Vagina (tissue), 2 donors: ENCODE results near the gene MRGPRD. TPM values are rescaled to one million over a fixed set of nuclear protein-coding genes. Genes with fewer than 3 reads are reported as not detected.

Experiments used
- DNase-seq, 2 donors: peaks; one replicate each; pipeline ENCODE4 v3.0.0-alpha.2; 2017; ENCODE audit errors: extremely low spot score in 2 of 2
- H3K27ac ChIP-seq: fragments of 200-600 bp; sonication (generic); one replicate; pipeline ENCODE4 v1.5.1; 2019
- H3K27me3 ChIP-seq: fragments of 200-600 bp; sonication (generic); one replicate; pipeline ENCODE4 v1.5.1; 2019
- H3K36me3 ChIP-seq, 2 donors: fragments of 200-600 bp; sonication (generic); one replicate each; pipeline ENCODE4 v1.5.1; 2017 to 2019
- H3K4me1 ChIP-seq: fragments of 200-600 bp; sonication (generic); one replicate; pipeline ENCODE4 v1.5.1; 2019
- H3K4me3 ChIP-seq, 2 donors: fragments of 200-600 bp; sonication (generic); 1 replicate in 1 of 2; 2 replicates in 1 of 2; pipeline ENCODE4 v1.5.1; 2016 to 2019
- H3K9me3 ChIP-seq: fragments of 200-600 bp; sonication (generic); one replicate; pipeline ENCODE4 v1.5.1; 2019
- CTCF ChIP-seq, 3 experiments: fragments of 450-650 bp in 2 of 3; fragments of 200-600 bp in 1 of 3; sonication (generic) in 1 of 3; IDR thresholded peaks; one replicate each; pipeline ENCODE4 v1.5.1; 2017 to 2019; ENCODE audit warnings: antibody characterized with exemption in 3 of 3, mild to moderate bottlenecking in 2 of 3, moderate library complexity in 2 of 3
- POLR2A ChIP-seq, 2 donors: fragments of 450-650 bp; IDR thresholded peaks; one replicate each; pipeline ENCODE4 v1.6.1; 2017; ENCODE audit warnings: antibody characterized with exemption in 2 of 2, mild to moderate bottlenecking in 2 of 2, moderate library complexity in 2 of 2
- POLR2AphosphoS5 ChIP-seq, 2 donors: sonication (generic); formaldehyde crosslinking; IDR thresholded peaks; one replicate each; pipeline ENCODE4 v1.9.0; 2017; ENCODE audit warnings: antibody characterized with exemption in 2 of 2, mild to moderate bottlenecking in 2 of 2, low read depth in 1 of 2; ENCODE audit not compliant: insufficient read depth in 1 of 2
- intact Hi-C: fragments of 100-400 bp; cut with DNase I; formaldehyde crosslinking; loops from one replicate; pipeline ENCODE4 v1.15.1; 2023
- total RNA-seq: library from RNA; depleted of rRNA; stranded (reverse); fragments of >200 nt; gene quantifications from one replicate; pipeline ENCODE4 v1.2.3, GENCODE V29; 2016

The MRGPRD gene
- total RNA-seq, 1 donor from 2014 or later = not detected

- Histone ChIP-seq H3K36me3 (no peaks in the 10 kb centered on the region), H3K9me3 (no peaks in the 10 kb centered on the region), H3K4me3 (no peak overlapping the region), H3K27me3 (no peaks in the 10 kb centered on the region), H3K27ac (no peak overlapping the region), H3K4me1 (no peaks in the 10 kb centered on the region)
- TF ChIP-seq POLR2A (IDR thresholded peaks at IDR 0.05) (no peak), CTCF (IDR thresholded peaks at IDR 0.05) (no peak), POLR2AphosphoS5 (IDR thresholded peaks at IDR 0.05; ENCODE audit: insufficient read depth in 1 of 2, low read depth in 1 of 2) (no peak)
- DNase-seq = no peak
- intact Hi-C loops = no loop called here
Measured at GRCh38 chr11:68968306-68969250, 12.2 kb downstream of the MRGPRD start.

- Histone ChIP-seq H3K36me3 (no peaks in the 10 kb centered on the region), H3K9me3 (no peaks in the 10 kb centered on the region), H3K27ac (no peak overlapping the region), H3K4me1 (no peaks in the 10 kb centered on the region), H3K4me3 (no peak overlapping the region), H3K27me3 (no peaks in the 10 kb centered on the region)
- TF ChIP-seq POLR2AphosphoS5 (IDR thresholded peaks at IDR 0.05; ENCODE audit: insufficient read depth in 1 of 2, low read depth in 1 of 2) (no peak), POLR2A (IDR thresholded peaks at IDR 0.05) (no peak), CTCF (IDR thresholded peaks at IDR 0.05) (no peak)
- DNase-seq = no peak
- intact Hi-C loops = no loop called here
Measured at GRCh38 chr11:68966894-68967780, 13.6 kb downstream of the MRGPRD start.

DNA sequence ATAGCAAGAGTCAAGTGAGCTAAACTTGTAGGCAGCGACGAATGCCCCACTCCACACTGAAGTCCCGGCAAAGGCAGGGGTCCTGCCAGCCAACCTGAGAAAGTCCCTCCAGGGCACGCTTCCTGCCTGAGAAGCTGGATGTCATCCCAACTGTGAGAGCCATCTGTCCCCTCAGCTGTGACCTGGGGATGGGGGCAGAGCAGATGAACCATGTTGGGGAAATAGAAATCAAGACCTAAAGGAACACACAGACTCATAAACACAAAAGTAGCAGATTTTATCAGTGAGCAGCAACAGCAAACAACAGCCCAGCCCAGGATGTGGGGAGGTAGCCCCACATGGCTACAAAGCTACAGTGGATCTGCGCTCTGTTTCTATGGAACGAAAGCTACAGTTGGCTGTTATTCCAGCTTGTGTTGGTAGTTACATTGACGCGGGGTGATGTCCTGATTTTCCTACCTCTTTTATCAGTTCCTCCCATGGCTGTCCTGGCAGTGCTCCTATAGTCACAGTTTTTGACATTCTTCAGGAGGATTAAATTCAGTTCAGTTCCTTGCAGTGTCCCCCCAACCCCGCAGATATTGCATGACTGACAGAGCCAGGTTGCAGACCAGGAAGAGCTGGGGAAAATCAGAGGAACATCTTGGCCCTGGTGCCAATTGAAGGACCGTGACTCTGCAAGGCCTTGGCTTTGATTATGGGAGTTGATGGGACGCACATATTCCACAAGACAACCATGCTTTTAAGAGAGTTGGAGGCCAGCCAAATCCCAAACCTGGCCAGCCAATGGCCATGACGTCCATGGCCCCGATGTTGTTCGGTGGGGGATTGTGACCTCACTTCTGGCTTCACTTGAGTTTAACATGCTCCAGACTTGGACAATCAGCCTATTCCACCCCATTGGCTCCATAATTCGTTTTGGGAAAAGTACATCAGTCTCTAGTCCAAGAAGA, 14.6 kb downstream of the MRGPRD start:
- H3K27me3 ChIP-seq = no peaks in the 10 kb centered on the region
- no peaks in the 10 kb centered on the region for H3K36me3 ChIP-seq
- no peaks in the 10 kb centered on the region for H3K4me1 ChIP-seq
- H3K27ac ChIP-seq = no peak overlapping the region
- TF ChIP-seq CTCF (IDR thresholded peaks at IDR 0.05) = no peak
- no peak for TF ChIP-seq POLR2AphosphoS5 (IDR thresholded peaks at IDR 0.05; ENCODE audit: insufficient read depth in 1 of 2, low read depth in 1 of 2)
- no peak for TF ChIP-seq POLR2A (IDR thresholded peaks at IDR 0.05)
- intact Hi-C loops = no loop called here
- DNase-seq = no peak
- H3K4me3 ChIP-seq = no peak overlapping the region
- no peaks in the 10 kb centered on the region for H3K9me3 ChIP-seq

DNA sequence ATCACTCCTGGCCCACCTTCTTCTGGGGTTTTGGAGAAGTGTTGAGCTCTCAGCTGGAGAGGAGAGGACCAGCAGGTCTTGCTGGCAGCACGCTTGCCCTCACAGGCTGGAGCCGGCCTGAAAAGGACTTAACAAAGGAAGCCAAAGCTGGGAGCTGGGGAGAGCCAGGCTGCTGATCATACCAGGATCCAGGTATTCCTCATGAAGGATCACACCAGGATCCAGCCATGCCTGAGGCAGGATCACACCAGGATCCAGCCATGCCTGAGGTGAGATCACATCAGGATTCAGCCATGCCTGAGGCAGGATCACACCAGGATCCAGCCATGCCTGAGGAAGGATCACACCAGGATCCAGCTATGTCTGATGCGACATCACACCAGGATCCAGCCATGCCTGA, 17.0 kb downstream of the MRGPRD start:
- TF ChIP-seq POLR2A (IDR thresholded peaks at IDR 0.05) = no peak
- no peak for TF ChIP-seq CTCF (IDR thresholded peaks at IDR 0.05)
- TF ChIP-seq POLR2AphosphoS5 (IDR thresholded peaks at IDR 0.05; ENCODE audit: insufficient read depth in 1 of 2, low read depth in 1 of 2) = no peak
- no peaks in the 10 kb centered on the region for H3K27me3 ChIP-seq

More for the DNA sequence above, 17.0 kb downstream of the MRGPRD start:
- no peaks in the 10 kb centered on the region for H3K36me3 ChIP-seq
- no peak overlapping the region for H3K4me3 ChIP-seq
- H3K4me1 ChIP-seq = no peaks in the 10 kb centered on the region
- no peak overlapping the region for H3K27ac ChIP-seq
- H3K9me3 ChIP-seq = no peaks in the 10 kb centered on the region
- peak in 1 of 2 donors; percentile 93 for DNase-seq
- intact Hi-C loops = no loop called here
